HEK293 (cell line): ENCODE data around the gene PROSER2.

Experiments used
- BCL11A ChIP-seq: fragments of 450-650 bp; formaldehyde crosslinking; IDR thresholded peaks from 2 replicates; pipeline ENCODE4 v1.5.1; 2016; ENCODE audit warnings: low read depth, missing biosample characterization, missing genetic modification characterization
- KLF8 ChIP-seq: fragments of 450-650 bp; formaldehyde crosslinking; IDR thresholded peaks from 2 replicates; pipeline ENCODE4 v1.5.1; 2016; ENCODE audit warnings: missing biosample characterization, missing genetic modification characterization
- SP2 ChIP-seq: fragments of 450-650 bp; formaldehyde crosslinking; IDR thresholded peaks from 2 replicates; pipeline ENCODE4 v1.5.1; 2016; ENCODE audit warnings: missing biosample characterization, missing genetic modification characterization
- ZNF24 ChIP-seq: fragments of 450-650 bp; formaldehyde crosslinking; IDR thresholded peaks from 2 replicates; pipeline ENCODE4 v1.5.1; 2016; ENCODE audit warnings: missing biosample characterization, missing genetic modification characterization
- ZNF664 ChIP-seq: fragments of 450-650 bp; formaldehyde crosslinking; IDR thresholded peaks from 2 replicates; pipeline ENCODE4 v1.5.1; 2016; ENCODE audit warnings: missing biosample characterization, missing genetic modification characterization
- TF ChIP-seq, protein P1 (sequence below): fragments of 450-650 bp; formaldehyde crosslinking; IDR thresholded peaks from 2 replicates; pipeline ENCODE4 v1.5.1; 2016; ENCODE audit warnings: missing biosample characterization, missing genetic modification characterization
- TF ChIP-seq, protein P2 (sequence below): fragments of 450-650 bp; formaldehyde crosslinking; IDR thresholded peaks from 2 replicates; pipeline ENCODE4 v1.5.1; 2016; ENCODE audit warnings: missing biosample characterization, missing genetic modification characterization, borderline replicate concordance

DNA sequence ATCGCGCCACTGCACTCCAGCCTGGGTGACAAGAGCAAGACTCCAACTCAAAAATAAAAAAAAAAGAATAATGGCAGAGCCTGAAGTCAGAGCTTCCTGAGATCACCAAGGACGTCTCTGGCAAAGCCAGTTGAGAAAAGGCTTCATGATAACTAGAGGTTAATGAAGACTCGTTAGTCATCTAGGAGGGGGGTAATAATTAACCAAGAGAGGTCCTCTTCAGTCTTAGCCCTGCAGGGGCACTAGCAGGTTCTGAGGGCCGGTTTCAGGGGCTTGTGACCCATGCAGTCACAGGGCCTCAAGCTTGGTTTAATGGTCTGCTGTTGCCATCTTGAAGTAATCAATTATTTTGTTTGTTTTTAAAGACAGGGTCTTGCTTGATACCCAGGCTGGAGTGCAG lies 28.6 kb upstream of the PROSER2 start:
- TF ChIP-seq, protein P1, sequence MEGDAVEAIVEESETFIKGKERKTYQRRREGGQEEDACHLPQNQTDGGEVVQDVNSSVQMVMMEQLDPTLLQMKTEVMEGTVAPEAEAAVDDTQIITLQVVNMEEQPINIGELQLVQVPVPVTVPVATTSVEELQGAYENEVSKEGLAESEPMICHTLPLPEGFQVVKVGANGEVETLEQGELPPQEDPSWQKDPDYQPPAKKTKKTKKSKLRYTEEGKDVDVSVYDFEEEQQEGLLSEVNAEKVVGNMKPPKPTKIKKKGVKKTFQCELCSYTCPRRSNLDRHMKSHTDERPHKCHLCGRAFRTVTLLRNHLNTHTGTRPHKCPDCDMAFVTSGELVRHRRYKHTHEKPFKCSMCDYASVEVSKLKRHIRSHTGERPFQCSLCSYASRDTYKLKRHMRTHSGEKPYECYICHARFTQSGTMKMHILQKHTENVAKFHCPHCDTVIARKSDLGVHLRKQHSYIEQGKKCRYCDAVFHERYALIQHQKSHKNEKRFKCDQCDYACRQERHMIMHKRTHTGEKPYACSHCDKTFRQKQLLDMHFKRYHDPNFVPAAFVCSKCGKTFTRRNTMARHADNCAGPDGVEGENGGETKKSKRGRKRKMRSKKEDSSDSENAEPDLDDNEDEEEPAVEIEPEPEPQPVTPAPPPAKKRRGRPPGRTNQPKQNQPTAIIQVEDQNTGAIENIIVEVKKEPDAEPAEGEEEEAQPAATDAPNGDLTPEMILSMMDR (tag by site-specific recombination), result no peak
- TF ChIP-seq ZNF24 (tag by site-specific recombination) (no peak), KLF8 (tag by site-specific recombination) (no peak), BCL11A (no peak), ZNF664 (tag by site-specific recombination) (no peak), SP2 (tag by site-specific recombination) (no peak)
- TF ChIP-seq, protein P2, sequence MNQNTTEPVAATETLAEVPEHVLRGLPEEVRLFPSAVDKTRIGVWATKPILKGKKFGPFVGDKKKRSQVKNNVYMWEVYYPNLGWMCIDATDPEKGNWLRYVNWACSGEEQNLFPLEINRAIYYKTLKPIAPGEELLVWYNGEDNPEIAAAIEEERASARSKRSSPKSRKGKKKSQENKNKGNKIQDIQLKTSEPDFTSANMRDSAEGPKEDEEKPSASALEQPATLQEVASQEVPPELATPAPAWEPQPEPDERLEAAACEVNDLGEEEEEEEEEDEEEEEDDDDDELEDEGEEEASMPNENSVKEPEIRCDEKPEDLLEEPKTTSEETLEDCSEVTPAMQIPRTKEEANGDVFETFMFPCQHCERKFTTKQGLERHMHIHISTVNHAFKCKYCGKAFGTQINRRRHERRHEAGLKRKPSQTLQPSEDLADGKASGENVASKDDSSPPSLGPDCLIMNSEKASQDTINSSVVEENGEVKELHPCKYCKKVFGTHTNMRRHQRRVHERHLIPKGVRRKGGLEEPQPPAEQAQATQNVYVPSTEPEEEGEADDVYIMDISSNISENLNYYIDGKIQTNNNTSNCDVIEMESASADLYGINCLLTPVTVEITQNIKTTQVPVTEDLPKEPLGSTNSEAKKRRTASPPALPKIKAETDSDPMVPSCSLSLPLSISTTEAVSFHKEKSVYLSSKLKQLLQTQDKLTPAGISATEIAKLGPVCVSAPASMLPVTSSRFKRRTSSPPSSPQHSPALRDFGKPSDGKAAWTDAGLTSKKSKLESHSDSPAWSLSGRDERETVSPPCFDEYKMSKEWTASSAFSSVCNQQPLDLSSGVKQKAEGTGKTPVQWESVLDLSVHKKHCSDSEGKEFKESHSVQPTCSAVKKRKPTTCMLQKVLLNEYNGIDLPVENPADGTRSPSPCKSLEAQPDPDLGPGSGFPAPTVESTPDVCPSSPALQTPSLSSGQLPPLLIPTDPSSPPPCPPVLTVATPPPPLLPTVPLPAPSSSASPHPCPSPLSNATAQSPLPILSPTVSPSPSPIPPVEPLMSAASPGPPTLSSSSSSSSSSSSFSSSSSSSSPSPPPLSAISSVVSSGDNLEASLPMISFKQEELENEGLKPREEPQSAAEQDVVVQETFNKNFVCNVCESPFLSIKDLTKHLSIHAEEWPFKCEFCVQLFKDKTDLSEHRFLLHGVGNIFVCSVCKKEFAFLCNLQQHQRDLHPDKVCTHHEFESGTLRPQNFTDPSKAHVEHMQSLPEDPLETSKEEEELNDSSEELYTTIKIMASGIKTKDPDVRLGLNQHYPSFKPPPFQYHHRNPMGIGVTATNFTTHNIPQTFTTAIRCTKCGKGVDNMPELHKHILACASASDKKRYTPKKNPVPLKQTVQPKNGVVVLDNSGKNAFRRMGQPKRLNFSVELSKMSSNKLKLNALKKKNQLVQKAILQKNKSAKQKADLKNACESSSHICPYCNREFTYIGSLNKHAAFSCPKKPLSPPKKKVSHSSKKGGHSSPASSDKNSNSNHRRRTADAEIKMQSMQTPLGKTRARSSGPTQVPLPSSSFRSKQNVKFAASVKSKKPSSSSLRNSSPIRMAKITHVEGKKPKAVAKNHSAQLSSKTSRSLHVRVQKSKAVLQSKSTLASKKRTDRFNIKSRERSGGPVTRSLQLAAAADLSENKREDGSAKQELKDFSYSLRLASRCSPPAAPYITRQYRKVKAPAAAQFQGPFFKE, result no peak
